Measurements from ENCODE around the gene HPS3. TPM values are rescaled to one million over a fixed set of nuclear protein-coding genes. Genes with fewer than 3 reads are reported as not detected.

The HPS3 gene
- total RNA-seq, 1 experiment from 2014 or later = 68.0 TPM

DNA sequence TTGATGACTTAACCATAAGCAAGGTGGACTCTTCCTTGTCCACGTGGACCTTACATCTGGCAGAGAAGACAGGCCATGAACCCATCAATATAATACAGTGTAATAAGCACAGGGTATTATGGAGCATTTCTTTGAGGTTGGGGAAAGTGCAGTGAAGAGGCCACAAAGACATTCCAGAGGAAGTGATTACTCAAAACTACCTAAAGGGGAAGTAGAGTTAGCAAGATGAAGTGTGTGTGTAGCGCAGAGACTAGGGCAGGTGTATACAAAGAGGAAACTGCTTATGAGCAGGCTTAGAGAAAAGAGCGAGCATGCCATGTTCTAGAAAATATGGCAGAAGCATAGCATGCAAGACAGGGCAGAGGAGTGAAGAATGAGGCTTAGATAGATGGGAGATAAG lies 74.3 kb downstream of the HPS3 start:
- H3K4me3 ChIP-seq (ENCODE audit: low read depth in 2 of 2, low read length in 2 of 2) = no peak overlapping the region
- TF ChIP-seq SIN3A (IDR thresholded peaks at IDR 0.05; ENCODE audit: borderline replicate concordance, insufficient read depth, low read depth, low read length) = no peak
- TF ChIP-seq, protein P1, sequence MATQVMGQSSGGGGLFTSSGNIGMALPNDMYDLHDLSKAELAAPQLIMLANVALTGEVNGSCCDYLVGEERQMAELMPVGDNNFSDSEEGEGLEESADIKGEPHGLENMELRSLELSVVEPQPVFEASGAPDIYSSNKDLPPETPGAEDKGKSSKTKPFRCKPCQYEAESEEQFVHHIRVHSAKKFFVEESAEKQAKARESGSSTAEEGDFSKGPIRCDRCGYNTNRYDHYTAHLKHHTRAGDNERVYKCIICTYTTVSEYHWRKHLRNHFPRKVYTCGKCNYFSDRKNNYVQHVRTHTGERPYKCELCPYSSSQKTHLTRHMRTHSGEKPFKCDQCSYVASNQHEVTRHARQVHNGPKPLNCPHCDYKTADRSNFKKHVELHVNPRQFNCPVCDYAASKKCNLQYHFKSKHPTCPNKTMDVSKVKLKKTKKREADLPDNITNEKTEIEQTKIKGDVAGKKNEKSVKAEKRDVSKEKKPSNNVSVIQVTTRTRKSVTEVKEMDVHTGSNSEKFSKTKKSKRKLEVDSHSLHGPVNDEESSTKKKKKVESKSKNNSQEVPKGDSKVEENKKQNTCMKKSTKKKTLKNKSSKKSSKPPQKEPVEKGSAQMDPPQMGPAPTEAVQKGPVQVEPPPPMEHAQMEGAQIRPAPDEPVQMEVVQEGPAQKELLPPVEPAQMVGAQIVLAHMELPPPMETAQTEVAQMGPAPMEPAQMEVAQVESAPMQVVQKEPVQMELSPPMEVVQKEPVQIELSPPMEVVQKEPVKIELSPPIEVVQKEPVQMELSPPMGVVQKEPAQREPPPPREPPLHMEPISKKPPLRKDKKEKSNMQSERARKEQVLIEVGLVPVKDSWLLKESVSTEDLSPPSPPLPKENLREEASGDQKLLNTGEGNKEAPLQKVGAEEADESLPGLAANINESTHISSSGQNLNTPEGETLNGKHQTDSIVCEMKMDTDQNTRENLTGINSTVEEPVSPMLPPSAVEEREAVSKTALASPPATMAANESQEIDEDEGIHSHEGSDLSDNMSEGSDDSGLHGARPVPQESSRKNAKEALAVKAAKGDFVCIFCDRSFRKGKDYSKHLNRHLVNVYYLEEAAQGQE (IDR thresholded peaks at IDR 0.05; ENCODE audit: insufficient read depth in 1 of 2, low read depth in 2 of 2, low read length in 1 of 2) = no peak
- no peak for TF ChIP-seq POLR2AphosphoS5 (IDR thresholded peaks at IDR 0.05; ENCODE audit: low read depth, low read length)
- no peak for TF ChIP-seq TCF7L2 (IDR thresholded peaks at IDR 0.05; ENCODE audit: low read depth, low read length)
- TF ChIP-seq, protein P2, sequence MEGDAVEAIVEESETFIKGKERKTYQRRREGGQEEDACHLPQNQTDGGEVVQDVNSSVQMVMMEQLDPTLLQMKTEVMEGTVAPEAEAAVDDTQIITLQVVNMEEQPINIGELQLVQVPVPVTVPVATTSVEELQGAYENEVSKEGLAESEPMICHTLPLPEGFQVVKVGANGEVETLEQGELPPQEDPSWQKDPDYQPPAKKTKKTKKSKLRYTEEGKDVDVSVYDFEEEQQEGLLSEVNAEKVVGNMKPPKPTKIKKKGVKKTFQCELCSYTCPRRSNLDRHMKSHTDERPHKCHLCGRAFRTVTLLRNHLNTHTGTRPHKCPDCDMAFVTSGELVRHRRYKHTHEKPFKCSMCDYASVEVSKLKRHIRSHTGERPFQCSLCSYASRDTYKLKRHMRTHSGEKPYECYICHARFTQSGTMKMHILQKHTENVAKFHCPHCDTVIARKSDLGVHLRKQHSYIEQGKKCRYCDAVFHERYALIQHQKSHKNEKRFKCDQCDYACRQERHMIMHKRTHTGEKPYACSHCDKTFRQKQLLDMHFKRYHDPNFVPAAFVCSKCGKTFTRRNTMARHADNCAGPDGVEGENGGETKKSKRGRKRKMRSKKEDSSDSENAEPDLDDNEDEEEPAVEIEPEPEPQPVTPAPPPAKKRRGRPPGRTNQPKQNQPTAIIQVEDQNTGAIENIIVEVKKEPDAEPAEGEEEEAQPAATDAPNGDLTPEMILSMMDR (IDR thresholded peaks at IDR 0.05) = no peak
- intact Hi-C loops (cut with micrococcal nuclease; ENCODE audit: unreplicated experiment) = no loop called here
- no peak overlapping the region; the same call in 1 of the 2 replicates for H3K27ac ChIP-seq (ENCODE audit: low read length)
- DNase-seq (ENCODE audit: low read depth, low spot score) = no peak
- in situ Hi-C loops (cut with HindIII; ENCODE audit: low pct_unique_long_range_greater_than_20kb, low sequenced_read_pairs) = no loop called here
- no peaks in the 10 kb centered on the region for H3K9me3 ChIP-seq (ENCODE audit: control insufficient read depth, insufficient read depth, low read depth, low read length)
- POLR2A ChIA-PET = no interaction called here
- CTCF ChIA-PET = no interaction called here
- H3K27me3 ChIP-seq (ENCODE audit: control insufficient read depth, insufficient read depth, low read length) = no peaks in the 10 kb centered on the region
- peaks cover 11% of the 10 kb centered on the region for H3K4me1 ChIP-seq (ENCODE audit: control insufficient read depth, insufficient read depth, low read length)
- no peak for ATAC-seq
- H3K36me3 ChIP-seq (ENCODE audit: control insufficient read depth, insufficient read depth, low read length) = no peaks in the 10 kb centered on the region
- BruUV-seq (replicated peaks) = no TSS peak

DNA sequence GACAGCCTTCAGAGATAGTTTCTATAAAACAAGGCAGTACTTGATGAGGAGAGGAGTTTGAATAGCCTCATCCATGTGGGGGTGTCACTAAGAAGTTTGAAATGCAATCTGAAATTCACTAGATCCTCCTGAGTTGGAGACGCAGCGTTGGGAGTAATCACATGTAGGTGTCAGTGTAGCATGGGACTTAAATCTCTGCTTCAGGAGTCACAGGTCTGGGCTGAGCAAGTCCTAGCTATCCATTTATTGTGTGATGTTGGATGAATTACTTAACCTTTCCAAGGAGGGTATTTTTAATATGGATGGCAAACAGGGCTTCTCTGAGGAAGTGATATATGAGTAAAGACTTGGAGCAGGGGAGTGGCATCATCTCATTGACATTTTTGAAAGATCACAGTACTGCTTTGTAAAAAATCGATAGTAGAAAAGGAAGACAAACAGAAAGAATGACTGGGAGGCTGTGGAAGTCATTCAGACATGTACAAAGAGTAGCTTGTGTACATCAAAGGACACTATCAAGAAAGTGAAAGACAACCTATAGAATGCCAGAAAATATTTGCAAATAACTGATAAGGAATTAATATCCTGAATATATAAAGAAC lies 75.1 kb downstream of the HPS3 start:
- Histone ChIP-seq H3K27ac (ENCODE audit: low read length) (no peak overlapping the region), H3K36me3 (ENCODE audit: control insufficient read depth, insufficient read depth, low read length) (no peaks in the 10 kb centered on the region), H3K9me3 (ENCODE audit: control insufficient read depth, insufficient read depth, low read depth, low read length) (no peaks in the 10 kb centered on the region), H3K4me1 (ENCODE audit: control insufficient read depth, insufficient read depth, low read length) (peaks cover 10% of the 10 kb centered on the region), H3K27me3 (ENCODE audit: control insufficient read depth, insufficient read depth, low read length) (no peaks in the 10 kb centered on the region), H3K4me3 (ENCODE audit: low read depth in 2 of 2, low read length in 2 of 2) (no peak overlapping the region)
- no TSS peak for BruUV-seq (replicated peaks)
- peak; percentile 57; the same call in 1 of the 2 replicates for ATAC-seq
- TF ChIP-seq TCF7L2 (IDR thresholded peaks at IDR 0.05; ENCODE audit: low read depth, low read length) (no peak), POLR2AphosphoS5 (IDR thresholded peaks at IDR 0.05; ENCODE audit: low read depth, low read length) (no peak), SIN3A (IDR thresholded peaks at IDR 0.05; ENCODE audit: borderline replicate concordance, insufficient read depth, low read depth, low read length) (no peak)
- TF ChIP-seq, protein P2 (IDR thresholded peaks at IDR 0.05) = no peak
- TF ChIP-seq, protein P1 (IDR thresholded peaks at IDR 0.05; ENCODE audit: insufficient read depth in 1 of 2, low read depth in 2 of 2, low read length in 1 of 2) = no peak
- DNase-seq (ENCODE audit: low read depth, low spot score) = no peak
- CTCF ChIA-PET = no interaction called here
- intact Hi-C loops (cut with micrococcal nuclease; ENCODE audit: unreplicated experiment) (no loop called here), in situ Hi-C loops (cut with HindIII; ENCODE audit: low pct_unique_long_range_greater_than_20kb, low sequenced_read_pairs) (no loop called here)
- POLR2A ChIA-PET = no interaction called here

Measured in Panc1 (cell line).